CD4-positive, alpha-beta T cell treated with Interleukin-6 at 100 ng/mL for 8 hours (primary cell): Measurements from ENCODE around the gene RTTN.
A peak's percentile ranks its signal among the peaks of the same experiment; 100 is the strongest.

Experiments used
- DNase-seq: peaks from one replicate; pipeline ENCODE4 v3.0.0-alpha.2; 2020; ENCODE audit warnings: mixed read lengths, low spot score

The RTTN gene

GRCh38 chr18:70197026-70197425, 8.5 kb downstream of the RTTN start:
- DNase-seq = no peak

- peak; percentile 20 for DNase-seq
These were observed 9.5 kb downstream of the RTTN start for GRCh38 chr18:70195852-70196434.

GRCh38 chr18:70195014-70195614, 10.4 kb downstream of the RTTN start:
- DNase-seq = no peak

- no peak for DNase-seq
These were observed 11.1 kb downstream of the RTTN start for GRCh38 chr18:70194227-70194890.

GRCh38 chr18:70190529-70190928, 15.0 kb downstream of the RTTN start:
- no peak for DNase-seq

GRCh38 chr18:70188113-70188512, 17.4 kb downstream of the RTTN start:
- no peak for DNase-seq

GRCh38 chr18:70183441-70183840, 22.0 kb downstream of the RTTN start:
- DNase-seq = no peak

- no peak for DNase-seq
These were observed 22.9 kb downstream of the RTTN start for GRCh38 chr18:70182548-70182947.

GRCh38 chr18:70181725-70182124, 23.8 kb downstream of the RTTN start:
- no peak for DNase-seq

GRCh38 chr18:70181015-70181414, 24.5 kb downstream of the RTTN start:
- no peak for DNase-seq

- DNase-seq = no peak
These were observed 28.9 kb downstream of the RTTN start for GRCh38 chr18:70176537-70176936.

GRCh38 chr18:70175216-70175615, 30.3 kb downstream of the RTTN start:
- no peak for DNase-seq

GRCh38 chr18:70172225-70172624, 33.3 kb downstream of the RTTN start:
- DNase-seq = no peak

GRCh38 chr18:70169747-70170146, 35.7 kb downstream of the RTTN start:
- no peak for DNase-seq

- no peak for DNase-seq
These were observed 38.8 kb downstream of the RTTN start for GRCh38 chr18:70166668-70167067.

- no peak for DNase-seq
These were observed 39.6 kb downstream of the RTTN start for GRCh38 chr18:70165936-70166335.

GRCh38 chr18:70160073-70160678, 45.3 kb downstream of the RTTN start:
- DNase-seq = no peak

GRCh38 chr18:70158992-70159717, 46.3 kb downstream of the RTTN start:
- DNase-seq = no peak

- no peak for DNase-seq
These were observed 48.6 kb downstream of the RTTN start for GRCh38 chr18:70156886-70157285.

- no peak for DNase-seq
These were observed 50.8 kb downstream of the RTTN start for GRCh38 chr18:70154591-70155194.

- DNase-seq = no peak
These were observed 53.9 kb downstream of the RTTN start for GRCh38 chr18:70151614-70152013.
